ENCODE results near the gene LGR5. TPM values are rescaled to one million over a fixed set of nuclear protein-coding genes. Genes with fewer than 3 reads are reported as not detected.

The LGR5 gene
- total RNA-seq, 1 donor from 2014 or later, result not detected

GRCh38 chr12:71610031-71610795 is 170.6 kb downstream of the LGR5 start:
- DNase-seq (ENCODE audit: low read depth), result no peak

DNA sequence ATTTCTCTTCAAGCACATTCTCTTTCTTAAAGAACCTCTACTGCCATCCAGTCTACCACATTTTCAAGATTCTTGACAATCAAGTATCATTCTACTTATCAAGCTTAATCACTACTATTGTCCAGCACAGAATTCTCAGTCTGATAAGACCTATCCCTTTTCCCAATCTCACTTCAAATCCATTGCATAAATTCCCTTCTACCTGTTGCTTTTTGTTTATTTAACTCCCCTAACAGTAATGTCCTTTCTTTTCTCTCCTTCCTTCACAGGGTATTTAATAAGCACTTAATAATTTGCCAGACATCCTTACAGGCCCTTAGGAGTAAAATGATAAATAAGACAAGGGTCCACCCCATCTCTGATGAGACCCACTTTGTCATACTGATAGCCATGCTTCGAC is 182.3 kb downstream of the LGR5 start:
- no peak for DNase-seq (ENCODE audit: low read depth)
- no peak for TF ChIP-seq CTCF (conservative IDR thresholded peaks at IDR 0.05; ENCODE audit: low read depth, low read length)
- H3K4me3 ChIP-seq (ENCODE audit: low read depth, low read length), result no peak overlapping the region

More at GRCh38 chr12:71610031-71610795, 170.6 kb downstream of the LGR5 start:
- no peak for TF ChIP-seq CTCF (conservative IDR thresholded peaks at IDR 0.05; ENCODE audit: low read depth, low read length)
- no peak overlapping the region for H3K4me3 ChIP-seq (ENCODE audit: low read depth, low read length)

GRCh38 chr12:71625476-71625875 is 185.9 kb downstream of the LGR5 start:
- H3K4me3 ChIP-seq (ENCODE audit: low read depth, low read length), result no peak overlapping the region
- TF ChIP-seq CTCF (conservative IDR thresholded peaks at IDR 0.05; ENCODE audit: low read depth, low read length), result no peak
- no peak for DNase-seq (ENCODE audit: low read depth)

- no peak for TF ChIP-seq CTCF (conservative IDR thresholded peaks at IDR 0.05; ENCODE audit: low read depth, low read length)
- no peak overlapping the region for H3K4me3 ChIP-seq (ENCODE audit: low read depth, low read length)
- DNase-seq (ENCODE audit: low read depth), result no peak
These were observed 186.5 kb downstream of the LGR5 start for GRCh38 chr12:71626098-71626497.

GRCh38 chr12:71626768-71627167 is 187.2 kb downstream of the LGR5 start:
- no peak for TF ChIP-seq CTCF (conservative IDR thresholded peaks at IDR 0.05; ENCODE audit: low read depth, low read length)
- no peak for DNase-seq (ENCODE audit: low read depth)
- no peak overlapping the region for H3K4me3 ChIP-seq (ENCODE audit: low read depth, low read length)

DNA sequence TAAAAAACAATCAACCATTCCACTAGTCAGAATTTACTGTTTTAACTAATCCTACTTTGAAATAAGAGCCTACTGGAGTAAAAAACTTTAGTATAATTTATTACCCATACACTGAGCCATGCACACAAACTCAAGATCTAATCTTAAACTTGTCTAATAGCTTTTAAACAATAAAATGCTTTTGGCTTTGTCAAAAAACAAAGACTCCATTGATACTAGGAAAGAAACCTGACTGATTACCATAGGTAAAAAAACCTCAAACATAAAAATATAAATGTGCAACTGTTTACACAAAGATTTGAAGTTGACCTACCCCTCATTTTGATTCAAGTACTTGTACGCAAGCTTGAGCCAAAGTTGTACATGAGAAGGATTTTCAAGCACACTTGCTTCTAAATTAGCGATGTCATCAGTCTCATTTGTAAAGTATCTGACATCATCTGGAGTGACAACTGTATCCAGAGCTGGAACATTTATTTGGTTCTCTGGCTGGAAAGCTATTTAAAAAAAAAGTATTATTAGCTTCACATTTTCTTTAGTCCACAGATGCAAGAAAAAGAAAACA is 187.9 kb downstream of the LGR5 start:
- no peak for TF ChIP-seq CTCF (conservative IDR thresholded peaks at IDR 0.05; ENCODE audit: low read depth, low read length)
- no peak overlapping the region for H3K4me3 ChIP-seq (ENCODE audit: low read depth, low read length)
- DNase-seq (ENCODE audit: low read depth), result no peak

Other genes starting within 250 kb of the LGR5 start
- 11.1 and 42.0 TPM in 2 replicates for gene ZFC3H1, start 224.1 kb downstream of the LGR5 start, total RNA-seq
- gene THAP2, start 224.5 kb downstream of the LGR5 start, total RNA-seq, result 1.4 and 3.9 TPM in 2 replicates
- 18.1 and 27.8 TPM in 2 replicates for gene TMEM19, start 246.3 kb downstream of the LGR5 start, total RNA-seq